SK-MEL-5 (cell line): ENCODE data around the gene SMIM38. TPM values are rescaled to one million over a fixed set of nuclear protein-coding genes. Genes with fewer than 3 reads are reported as not detected.

Source experiments
- DNase-seq: peaks from one replicate; pipeline ENCODE4 v3.0.0-alpha.2; 2016; ENCODE audit warnings: low read depth, low spot score
- in situ Hi-C: cut with HindIII; loops from 2 replicates; pipeline ENCODE4 v1.10.0; 2016; ENCODE audit warnings: low sequenced_read_pairs, high pct_unique_total_duplicates, low pct_unique_long_range_greater_than_20kb
- total RNA-seq: library from RNA; depleted of rRNA; stranded (reverse); fragments of >200 nt; shearing (Covaris generic); gene quantifications from 2 replicates; pipeline ENCODE4 v1.2.3, GENCODE V29; 2014

SMIM38 gene
- total RNA-seq, 1 experiment from 2014 or later, result 0.13 TPM

- no peak for DNase-seq
- in situ Hi-C loops, result no loop called here
These were observed 35.4 kb upstream of the SMIM38 start for GRCh38 chr11:69120096-69120875.

GRCh38 chr11:69121021-69121420, 34.7 kb upstream of the SMIM38 start:
- in situ Hi-C loops, result no loop called here
- no peak for DNase-seq

- in situ Hi-C loops, result no loop called here
These were observed 34.0 kb upstream of the SMIM38 start for GRCh38 chr11:69121621-69122325.

GRCh38 chr11:69122326-69122629, 33.5 kb upstream of the SMIM38 start:
- no peak for DNase-seq
- in situ Hi-C loops, result no loop called here

More at GRCh38 chr11:69121621-69122325, 34.0 kb upstream of the SMIM38 start:
- DNase-seq, result no peak

GRCh38 chr11:69122630-69123431, 32.9 kb upstream of the SMIM38 start:
- in situ Hi-C loops, result no loop called here
- DNase-seq, result no peak

- in situ Hi-C loops, result no loop called here
- DNase-seq, result no peak
These were observed 31.9 kb upstream of the SMIM38 start for GRCh38 chr11:69123593-69124545.

- no peak for DNase-seq
- in situ Hi-C loops, result no loop called here
These were observed 29.9 kb upstream of the SMIM38 start for GRCh38 chr11:69125861-69126260.

GRCh38 chr11:69126286-69126685, 29.4 kb upstream of the SMIM38 start:
- in situ Hi-C loops, result no loop called here

GRCh38 chr11:69127081-69127850, 28.5 kb upstream of the SMIM38 start:
- in situ Hi-C loops, result no loop called here
- no peak for DNase-seq

More at GRCh38 chr11:69126286-69126685, 29.4 kb upstream of the SMIM38 start:
- no peak for DNase-seq

- in situ Hi-C loops, result no loop called here
- no peak for DNase-seq
These were observed 27.9 kb upstream of the SMIM38 start for GRCh38 chr11:69127884-69128283.

- DNase-seq, result no peak
- in situ Hi-C loops, result no loop called here
These were observed 26.7 kb upstream of the SMIM38 start for GRCh38 chr11:69129053-69129452.

GRCh38 chr11:69129647-69130046, 26.1 kb upstream of the SMIM38 start:
- in situ Hi-C loops, result no loop called here
- DNase-seq, result no peak

GRCh38 chr11:69130654-69131053, 25.1 kb upstream of the SMIM38 start:
- in situ Hi-C loops, result no loop called here
- DNase-seq, result no peak

GRCh38 chr11:69131121-69131566, 24.6 kb upstream of the SMIM38 start:
- in situ Hi-C loops, result no loop called here
- no peak for DNase-seq

- peak; percentile 95 for DNase-seq
- in situ Hi-C loops, result no loop called here
These were observed 24.0 kb upstream of the SMIM38 start for GRCh38 chr11:69131644-69132300.

- DNase-seq, result no peak
These were observed 23.4 kb upstream of the SMIM38 start for GRCh38 chr11:69132301-69132670.

More at GRCh38 chr11:69132301-69132670, 23.4 kb upstream of the SMIM38 start:
- in situ Hi-C loops, result no loop called here
